Calu3 (cell line): ENCODE measurements around the gene ANO3. TPM values are rescaled to one million over a fixed set of nuclear protein-coding genes. Genes with fewer than 3 reads are reported as not detected.

Experiments used
- BruUV-seq: library from RNA; stranded (reverse); fragments of 400-500 nt; replicated peaks from 2 replicates; lab custom pipeline; 2021; lab: Mats Ljungman, UMichigan
- CTCF ChIA-PET: fragments of 300-600 bp; sonication (Branson Sonifier 250); formaldehyde crosslinking; loops from one replicate; lab custom pipeline; 2022; ENCODE audit warnings: antibody characterized with exemption; lab: Charles Lee
- DNase-seq: peaks from one replicate; pipeline ENCODE4 v3.0.0; 2022
- H3K27ac Mint-ChIP-seq: one replicate; pipeline ENCODE4 v1.8.0; 2022; ENCODE audit warnings: mixed read lengths; ENCODE audit not compliant: unreplicated experiment
- H3K27me3 Mint-ChIP-seq: one replicate; pipeline ENCODE4 v1.8.0; 2022; ENCODE audit warnings: mixed read lengths; ENCODE audit not compliant: unreplicated experiment
- H3K36me3 Mint-ChIP-seq: one replicate; pipeline ENCODE4 v1.8.0; 2022; ENCODE audit warnings: mild to moderate bottlenecking, moderate library complexity, mixed read lengths; ENCODE audit not compliant: insufficient read depth, unreplicated experiment
- H3K4me1 Mint-ChIP-seq: one replicate; pipeline ENCODE4 v1.8.0; 2022; ENCODE audit warnings: mild to moderate bottlenecking, low read depth, mixed read lengths; ENCODE audit not compliant: unreplicated experiment
- H3K4me3 Mint-ChIP-seq: one replicate; pipeline ENCODE4 v1.8.0; 2022; ENCODE audit warnings: mild to moderate bottlenecking, low read depth, moderate library complexity, mixed read lengths; ENCODE audit not compliant: unreplicated experiment
- H3K9me3 Mint-ChIP-seq: one replicate; pipeline ENCODE4 v1.8.0; 2022; ENCODE audit warnings: low read depth, mixed read lengths; ENCODE audit not compliant: unreplicated experiment
- intact Hi-C: fragments of 100-400 bp; cut with micrococcal nuclease; formaldehyde crosslinking; loops from one replicate; pipeline ENCODE4 v1.10.0; 2022; ENCODE audit not compliant: unreplicated experiment
- total RNA-seq: library from RNA; stranded (reverse); gene quantifications from 2 replicates; pipeline ENCODE4 v1.2.3, GENCODE V29; 2022
- TF ChIP-seq, protein P1 (sequence below): fragments of 200-600 bp; IDR thresholded peaks from one replicate; pipeline ENCODE4 v1.8.0; 2022; ENCODE audit warnings: antibody characterized with exemption; ENCODE audit not compliant: unreplicated experiment

The ANO3 gene
- total RNA-seq, 1 experiment from 2014 or later, result not detected

- TF ChIP-seq, protein P1, sequence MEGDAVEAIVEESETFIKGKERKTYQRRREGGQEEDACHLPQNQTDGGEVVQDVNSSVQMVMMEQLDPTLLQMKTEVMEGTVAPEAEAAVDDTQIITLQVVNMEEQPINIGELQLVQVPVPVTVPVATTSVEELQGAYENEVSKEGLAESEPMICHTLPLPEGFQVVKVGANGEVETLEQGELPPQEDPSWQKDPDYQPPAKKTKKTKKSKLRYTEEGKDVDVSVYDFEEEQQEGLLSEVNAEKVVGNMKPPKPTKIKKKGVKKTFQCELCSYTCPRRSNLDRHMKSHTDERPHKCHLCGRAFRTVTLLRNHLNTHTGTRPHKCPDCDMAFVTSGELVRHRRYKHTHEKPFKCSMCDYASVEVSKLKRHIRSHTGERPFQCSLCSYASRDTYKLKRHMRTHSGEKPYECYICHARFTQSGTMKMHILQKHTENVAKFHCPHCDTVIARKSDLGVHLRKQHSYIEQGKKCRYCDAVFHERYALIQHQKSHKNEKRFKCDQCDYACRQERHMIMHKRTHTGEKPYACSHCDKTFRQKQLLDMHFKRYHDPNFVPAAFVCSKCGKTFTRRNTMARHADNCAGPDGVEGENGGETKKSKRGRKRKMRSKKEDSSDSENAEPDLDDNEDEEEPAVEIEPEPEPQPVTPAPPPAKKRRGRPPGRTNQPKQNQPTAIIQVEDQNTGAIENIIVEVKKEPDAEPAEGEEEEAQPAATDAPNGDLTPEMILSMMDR, result no peak
- Mint-ChIP-seq H3K9me3 (no peaks in the 10 kb centered on the region), H3K4me1 (no peaks in the 10 kb centered on the region), H3K27ac (no peak overlapping the region), H3K27me3 (no peaks in the 10 kb centered on the region), H3K36me3 (no peaks in the 10 kb centered on the region), H3K4me3 (no peak overlapping the region)
- no TSS peak for BruUV-seq
- intact Hi-C loops, result no loop called here
- CTCF ChIA-PET, result no interaction called here
- no peak for DNase-seq
Measured at GRCh38 chr11:26687351-26687750, 355.4 kb downstream of the ANO3 start.

- H3K27ac Mint-ChIP-seq, result no peak overlapping the region
- no peak for DNase-seq
- CTCF ChIA-PET, result no interaction called here
Measured at GRCh38 chr11:26688701-26689100, 356.8 kb downstream of the ANO3 start.

GRCh38 chr11:26696330-26696729 lies 364.4 kb downstream of the ANO3 start:
- no peaks in the 10 kb centered on the region for H3K4me1 Mint-ChIP-seq
- H3K9me3 Mint-ChIP-seq, result no peaks in the 10 kb centered on the region
- TF ChIP-seq, protein P1, result no peak
- H3K27me3 Mint-ChIP-seq, result no peaks in the 10 kb centered on the region
- no peaks in the 10 kb centered on the region for H3K36me3 Mint-ChIP-seq
- BruUV-seq, result no TSS peak
- H3K27ac Mint-ChIP-seq, result no peak overlapping the region
- CTCF ChIA-PET, result no interaction called here
- H3K4me3 Mint-ChIP-seq, result no peak overlapping the region
- DNase-seq, result no peak
- intact Hi-C loops, result no loop called here

More at GRCh38 chr11:26688701-26689100, 356.8 kb downstream of the ANO3 start:
- TF ChIP-seq, protein P1, result no peak
- Mint-ChIP-seq H3K4me1 (no peaks in the 10 kb centered on the region), H3K36me3 (no peaks in the 10 kb centered on the region), H3K4me3 (no peak overlapping the region), H3K9me3 (no peaks in the 10 kb centered on the region), H3K27me3 (no peaks in the 10 kb centered on the region)
- no TSS peak for BruUV-seq
- intact Hi-C loops, result no loop called here

DNA sequence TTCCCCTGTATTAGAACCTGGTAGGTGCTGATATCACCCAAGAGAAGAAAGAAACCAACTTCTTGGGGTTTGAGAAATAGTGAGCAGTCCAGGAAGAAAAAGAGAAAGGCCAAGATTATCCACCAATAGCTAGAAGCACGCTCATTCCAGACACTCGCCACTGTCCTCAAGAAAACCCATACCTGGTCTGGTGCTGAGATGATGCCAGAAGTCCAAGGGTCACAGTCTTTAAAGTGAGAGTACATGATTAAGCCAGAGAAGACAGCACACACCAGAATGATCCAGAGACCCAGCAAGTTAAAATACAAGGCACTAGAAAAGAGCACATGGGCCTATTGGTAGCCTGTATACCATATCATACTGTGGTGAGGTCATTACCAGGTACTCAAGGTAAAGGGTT lies 366.3 kb downstream of the ANO3 start:
- intact Hi-C loops, result no loop called here

More for the DNA sequence above, 366.3 kb downstream of the ANO3 start:
- no peak overlapping the region for H3K27ac Mint-ChIP-seq
- H3K4me3 Mint-ChIP-seq, result no peak overlapping the region
- H3K4me1 Mint-ChIP-seq, result no peaks in the 10 kb centered on the region
- TF ChIP-seq, protein P1, result no peak
- DNase-seq, result no peak
- no peaks in the 10 kb centered on the region for H3K36me3 Mint-ChIP-seq
- no peaks in the 10 kb centered on the region for H3K27me3 Mint-ChIP-seq
- CTCF ChIA-PET, result no interaction called here
- no peaks in the 10 kb centered on the region for H3K9me3 Mint-ChIP-seq
- no TSS peak for BruUV-seq
